ENCODE measurements around the gene SLC35E2B.
"Not testable (repeated sequence)": the region's sequence is repeated elsewhere in the genome, so short reads cannot be mapped to it uniquely, and the experiment has no call there.

The SLC35E2B gene

DNA sequence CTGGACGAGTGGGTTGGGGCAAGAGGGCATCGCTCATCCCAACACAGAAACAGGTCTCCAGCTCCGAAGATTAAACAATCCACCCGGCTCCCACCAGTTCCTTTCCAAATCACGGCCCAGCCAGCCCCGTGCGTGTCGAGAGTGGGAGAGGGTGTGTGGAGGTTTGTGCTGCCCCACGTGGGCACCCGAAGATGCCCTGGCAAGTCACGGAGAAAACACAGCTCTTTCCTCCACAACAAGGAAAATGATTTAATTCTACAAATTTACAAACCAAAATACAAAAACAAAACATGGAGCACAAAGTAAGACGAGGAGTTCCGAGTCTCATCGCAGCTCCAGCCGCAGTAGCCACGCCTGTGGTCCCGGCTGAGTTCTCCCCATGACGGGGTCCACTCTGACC lies 9.9 kb upstream of the SLC35E2B start:
- DNase-seq, result not testable (repeated sequence)

DNA sequence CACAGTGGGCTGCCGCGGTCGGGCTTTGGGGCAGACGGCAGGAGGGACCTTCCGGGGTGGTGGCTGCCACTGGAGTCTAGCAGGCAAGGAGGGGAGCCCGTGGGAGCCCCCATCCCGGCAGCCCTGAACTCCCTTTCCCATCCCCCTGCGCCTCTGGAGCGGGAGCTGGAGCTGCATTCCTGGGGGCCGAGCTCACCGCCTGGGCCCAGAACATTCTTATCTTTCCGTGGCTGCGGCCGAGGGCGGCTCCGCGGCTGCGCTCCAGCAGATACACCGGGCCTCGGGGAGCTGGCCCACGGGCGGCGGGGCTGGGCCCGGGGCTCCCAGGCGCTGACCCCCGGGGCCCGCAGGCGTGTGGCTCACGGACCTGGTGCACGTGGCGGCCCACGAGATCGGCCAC lies 8.0 kb upstream of the SLC35E2B start:
- not testable (repeated sequence) for DNase-seq

DNA sequence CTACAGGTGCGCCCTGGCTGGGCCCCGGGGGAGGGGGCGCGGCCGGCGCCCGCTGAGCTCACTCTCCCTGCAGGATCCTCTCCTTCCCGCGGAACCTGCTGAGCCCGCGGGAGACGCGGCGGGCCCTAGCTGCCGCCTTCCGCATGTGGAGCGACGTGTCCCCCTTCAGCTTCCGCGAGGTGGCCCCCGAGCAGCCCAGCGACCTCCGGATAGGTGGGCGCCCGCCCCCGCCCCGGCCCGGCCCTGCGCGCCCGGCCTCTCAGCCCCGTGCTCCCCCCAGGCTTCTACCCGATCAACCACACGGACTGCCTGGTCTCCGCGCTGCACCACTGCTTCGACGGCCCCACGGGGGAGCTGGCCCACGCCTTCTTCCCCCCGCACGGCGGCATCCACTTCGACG lies 7.5 kb upstream of the SLC35E2B start:
- DNase-seq, result not testable (repeated sequence)

DNA sequence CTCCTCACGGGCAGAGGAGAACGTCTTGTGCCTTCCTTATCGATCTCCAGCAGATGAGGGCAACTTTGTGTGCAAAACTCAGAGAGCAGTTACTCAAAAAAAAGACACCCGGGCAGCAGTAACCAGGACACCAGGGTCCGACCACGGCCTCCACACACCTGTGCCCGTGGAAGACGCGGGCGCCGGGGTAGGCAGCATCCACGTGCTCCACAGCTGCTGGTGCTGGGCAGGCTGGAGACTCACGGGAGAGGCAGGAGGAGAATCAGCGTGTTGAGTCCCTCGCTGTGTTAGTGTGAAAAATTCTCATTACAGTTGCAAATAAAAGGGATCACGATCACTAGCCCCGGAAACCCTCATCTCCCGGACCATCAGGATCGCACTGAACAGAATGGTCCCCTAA lies 6.5 kb upstream of the SLC35E2B start:
- not testable (repeated sequence) for DNase-seq

DNA sequence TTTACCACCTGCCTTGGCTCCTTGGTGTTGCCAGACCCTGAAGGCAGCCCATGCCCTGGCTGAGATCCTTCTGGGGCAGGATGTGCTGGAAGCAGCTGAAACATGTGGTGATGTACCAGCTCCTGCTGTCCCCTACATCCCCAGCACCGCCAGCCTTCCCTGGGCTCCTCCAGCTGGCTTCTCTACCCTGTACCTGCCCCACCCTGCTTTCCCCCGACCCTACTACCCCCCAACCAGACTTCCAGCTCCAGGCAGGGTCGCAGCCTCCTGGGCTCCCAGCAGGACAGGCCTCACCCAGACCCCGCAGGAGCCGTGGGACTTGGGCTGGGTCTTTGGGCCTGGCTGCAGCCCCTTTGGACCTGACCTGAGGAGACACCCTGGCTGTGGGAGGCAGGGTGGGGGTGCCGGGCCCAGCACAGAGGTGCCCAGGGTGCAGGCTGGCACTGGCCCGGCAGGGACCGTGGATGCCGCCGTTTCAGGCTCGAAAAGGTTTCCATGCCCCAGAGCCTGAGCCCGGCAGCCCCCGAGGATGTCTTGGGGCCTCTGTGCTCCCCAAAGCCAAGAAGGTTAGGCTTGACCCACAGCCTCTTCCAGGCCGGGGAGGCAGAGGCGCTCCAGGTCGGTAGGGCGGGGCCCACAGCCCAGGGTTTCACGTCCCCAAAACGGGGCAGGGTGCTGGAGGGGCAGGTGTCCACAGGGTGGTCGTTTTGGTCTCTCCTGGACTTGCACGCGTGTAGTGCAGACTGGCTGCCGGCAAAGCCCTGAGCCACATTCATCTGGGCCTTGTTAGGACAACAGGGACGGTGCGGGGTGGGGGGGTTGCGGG lies 5.0 kb upstream of the SLC35E2B start:
- not testable (repeated sequence) for DNase-seq

DNA sequence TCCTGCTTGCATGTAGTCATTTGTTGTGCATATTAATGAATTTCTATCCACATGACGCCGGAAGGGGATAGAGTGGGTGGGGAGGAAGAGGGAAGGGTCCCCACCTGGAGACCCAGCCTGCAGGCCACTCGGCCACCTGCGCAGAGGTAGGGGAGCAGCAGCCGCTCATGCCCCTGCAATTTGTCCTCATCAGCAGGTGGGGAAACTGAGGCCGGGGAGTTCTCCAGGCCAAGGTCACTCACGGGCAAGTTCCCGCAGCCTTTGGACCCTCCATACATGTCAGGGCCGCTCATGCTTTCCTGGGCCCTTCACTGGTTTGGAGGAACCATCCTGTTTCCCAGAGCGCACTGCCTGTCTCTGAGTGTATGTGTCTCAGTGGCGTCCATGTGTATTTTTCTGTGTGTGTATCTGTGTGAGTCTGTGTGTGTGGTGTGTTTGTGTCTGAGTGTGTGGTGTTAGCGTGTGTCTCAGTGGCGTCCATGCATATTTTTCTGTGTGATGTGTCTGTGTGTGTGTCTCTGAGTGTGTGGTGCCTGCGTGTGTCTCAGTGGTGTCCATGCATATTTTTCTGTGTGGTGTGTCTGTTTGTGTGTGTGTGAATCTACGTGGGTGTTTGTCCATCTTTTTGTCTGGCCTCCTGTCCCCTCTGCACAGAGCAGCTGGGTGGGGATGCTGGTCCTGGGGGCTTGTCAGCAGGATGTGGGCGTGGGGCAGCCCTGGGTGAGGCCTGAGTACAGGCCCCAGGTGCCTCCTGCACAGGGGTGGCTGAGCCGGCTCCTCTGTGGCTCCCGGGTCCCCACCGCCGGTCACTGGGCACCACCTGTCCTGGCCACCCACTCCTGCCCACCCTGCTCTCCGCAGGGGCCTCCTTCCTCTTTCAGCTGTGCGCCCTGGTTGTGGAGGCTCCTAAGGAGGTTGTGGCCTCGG lies 4.1 kb upstream of the SLC35E2B start:
- DNase-seq, result not testable (repeated sequence)

DNA sequence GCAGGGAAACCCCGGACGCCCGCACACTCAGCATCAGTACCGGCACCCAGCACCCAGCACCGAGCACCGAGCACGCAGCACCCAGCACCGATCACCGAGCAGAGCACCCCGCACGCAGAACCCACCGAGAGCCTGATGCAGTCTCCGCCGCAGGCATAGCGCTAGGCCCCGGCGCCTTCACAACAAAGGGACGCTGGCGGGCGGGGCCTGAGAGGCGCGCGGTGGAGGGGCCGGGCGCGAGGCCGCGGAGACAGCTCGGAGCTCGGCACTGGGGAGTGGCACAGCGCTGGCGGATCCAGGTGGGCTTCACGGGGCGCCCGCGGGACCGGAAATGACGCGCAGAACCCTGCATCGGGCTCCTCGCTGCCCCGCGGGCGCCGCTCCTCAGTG lies 276 bp downstream of the SLC35E2B start:
- not testable (repeated sequence) for DNase-seq

DNA sequence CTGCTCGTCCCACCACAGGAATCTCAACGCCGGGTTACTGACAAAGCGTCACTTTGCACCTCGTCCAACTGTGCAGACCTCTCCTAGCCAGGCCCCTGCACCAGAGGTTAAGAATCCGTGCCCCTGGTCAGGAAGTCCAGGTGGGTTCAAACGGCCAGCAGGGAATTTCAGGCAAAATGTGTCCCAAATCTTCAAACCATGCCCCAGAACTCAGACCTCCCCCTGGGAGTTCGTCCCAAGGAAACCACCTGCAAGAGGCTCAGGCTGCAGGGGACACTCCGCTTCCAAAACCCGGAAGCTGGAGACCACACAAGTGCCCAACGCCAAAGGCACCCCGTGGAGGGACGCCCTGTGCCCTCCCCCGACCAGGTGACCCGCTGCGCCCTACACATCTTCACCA lies 1.2 kb downstream of the SLC35E2B start:
- DNase-seq, result not testable (repeated sequence)

DNA sequence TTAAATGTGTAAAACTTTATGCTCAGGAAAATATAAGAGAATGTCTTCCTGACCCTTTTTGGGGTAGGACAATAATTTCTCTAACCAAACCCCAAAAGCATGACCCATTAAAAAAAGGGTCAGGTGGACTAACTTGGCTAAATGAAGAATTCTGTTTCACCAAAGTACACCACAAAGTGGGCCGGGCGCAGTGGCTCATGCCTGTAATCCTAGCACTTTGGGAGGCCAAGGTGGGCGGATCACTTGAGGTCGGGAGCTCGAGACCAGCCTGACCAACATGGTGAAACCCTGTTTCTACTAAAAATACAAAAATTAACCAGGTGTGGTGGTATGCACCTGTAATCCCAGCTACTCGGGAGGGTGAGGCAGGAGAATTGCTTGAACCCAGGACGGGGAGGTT lies 3.1 kb downstream of the SLC35E2B start:
- not testable (repeated sequence) for DNase-seq

DNA sequence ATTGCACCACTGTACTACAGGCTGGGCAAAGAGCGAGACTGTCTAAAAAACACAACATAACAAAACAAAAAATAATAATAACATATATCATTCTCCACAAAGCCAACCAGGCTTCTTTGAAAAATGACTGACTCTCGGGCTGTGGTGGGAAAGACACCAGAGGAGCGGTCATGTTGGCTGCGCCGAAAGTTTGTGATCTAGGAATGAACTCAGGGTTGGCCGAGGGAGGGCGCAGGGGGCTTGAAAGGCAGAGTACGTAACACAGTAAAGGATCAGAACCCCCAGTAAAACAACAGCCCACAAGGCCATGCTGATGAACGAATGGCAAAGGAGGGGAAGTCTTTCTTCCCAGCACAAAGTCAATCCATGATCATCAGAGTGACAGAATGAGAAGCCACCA lies 4.7 kb downstream of the SLC35E2B start:
- DNase-seq, result no peak

DNA sequence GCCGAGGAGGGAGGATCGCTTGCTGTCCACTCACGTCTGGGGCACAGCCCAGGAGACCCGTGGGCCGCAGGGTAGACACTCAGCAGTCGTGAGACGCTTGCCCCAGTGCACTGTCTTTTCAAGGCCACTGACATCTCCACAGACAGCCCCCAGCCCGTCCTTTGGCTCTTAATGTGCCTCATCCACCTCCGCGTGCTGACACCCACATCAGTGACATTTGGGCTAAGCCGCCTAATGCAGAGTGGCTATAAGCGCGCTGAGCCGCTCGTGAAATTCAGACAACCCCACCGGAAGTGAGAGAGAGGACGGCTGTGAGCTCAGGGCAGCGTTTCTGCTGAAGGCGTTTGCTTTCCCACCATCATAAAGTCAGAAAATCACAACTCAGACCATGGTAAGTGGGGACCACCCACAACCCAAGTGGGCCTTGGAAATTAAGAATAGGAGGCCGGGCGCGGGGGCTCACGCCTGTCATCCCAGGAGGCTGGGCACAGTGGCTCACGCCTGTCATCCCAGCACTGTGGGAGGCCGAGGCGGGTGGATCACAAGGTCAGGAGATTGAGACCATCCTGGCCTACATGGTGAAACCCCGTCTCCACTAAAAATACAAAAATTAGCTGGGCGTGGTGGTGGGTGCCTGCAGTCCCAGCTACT lies 8.4 kb downstream of the SLC35E2B start:
- DNase-seq, result no peak

DNA sequence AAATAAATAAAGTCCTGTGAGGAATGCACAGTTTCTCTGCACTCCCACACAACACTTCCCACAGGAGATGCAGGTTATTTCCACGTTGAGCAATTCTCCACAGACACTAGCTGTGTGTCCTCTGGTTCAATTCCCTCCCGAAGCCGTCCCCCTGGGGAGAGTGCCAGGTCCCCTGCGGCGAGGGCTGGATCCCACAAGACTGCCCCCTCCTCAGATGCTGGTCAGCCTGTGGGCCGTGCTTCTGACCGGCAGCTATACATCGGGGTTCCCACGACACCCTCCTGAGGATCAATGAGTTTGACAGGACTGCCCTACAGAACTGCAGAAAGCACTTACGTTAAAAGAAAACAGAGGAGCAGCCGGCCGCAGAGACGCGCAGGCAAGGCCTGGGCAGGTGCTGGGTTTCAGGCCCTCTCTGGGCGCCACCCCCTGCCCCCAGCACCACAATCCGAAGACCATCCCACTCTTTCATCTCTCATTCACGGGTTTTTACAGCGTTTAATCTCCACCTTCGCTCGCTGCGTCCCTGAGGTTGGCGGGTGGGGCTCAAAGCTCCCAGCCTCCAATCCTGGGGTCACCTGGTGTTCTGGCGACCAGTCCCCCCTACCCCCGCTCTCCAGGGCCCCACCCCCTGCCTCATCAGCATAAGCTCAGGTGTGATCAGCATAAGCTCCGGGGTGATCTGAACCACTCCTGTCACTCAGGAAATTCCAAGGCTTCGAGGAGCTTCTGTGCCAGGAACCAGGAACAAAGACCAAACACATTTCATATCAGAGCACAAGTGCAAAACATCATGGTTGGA lies 9.3 kb downstream of the SLC35E2B start:
- DNase-seq, result no peak

DNA sequence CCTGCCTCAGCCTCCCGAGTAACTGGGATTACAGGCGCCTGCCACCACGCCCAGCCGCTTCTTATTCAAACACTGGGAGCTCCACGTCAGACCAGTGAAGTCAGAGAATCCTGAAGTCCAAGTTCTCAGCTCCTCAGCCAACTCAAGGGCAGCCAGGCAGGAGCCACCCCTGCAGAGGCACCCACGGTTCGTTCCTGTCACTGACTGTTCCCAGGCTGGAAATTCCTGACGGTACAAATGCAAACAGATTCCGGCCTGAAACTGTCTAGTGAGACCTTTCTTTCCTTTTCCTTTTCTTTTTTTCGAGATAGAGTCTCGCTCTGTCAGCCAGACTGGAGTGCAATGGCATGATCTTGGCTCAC lies 11.7 kb downstream of the SLC35E2B start:
- DNase-seq, result no peak

DNA sequence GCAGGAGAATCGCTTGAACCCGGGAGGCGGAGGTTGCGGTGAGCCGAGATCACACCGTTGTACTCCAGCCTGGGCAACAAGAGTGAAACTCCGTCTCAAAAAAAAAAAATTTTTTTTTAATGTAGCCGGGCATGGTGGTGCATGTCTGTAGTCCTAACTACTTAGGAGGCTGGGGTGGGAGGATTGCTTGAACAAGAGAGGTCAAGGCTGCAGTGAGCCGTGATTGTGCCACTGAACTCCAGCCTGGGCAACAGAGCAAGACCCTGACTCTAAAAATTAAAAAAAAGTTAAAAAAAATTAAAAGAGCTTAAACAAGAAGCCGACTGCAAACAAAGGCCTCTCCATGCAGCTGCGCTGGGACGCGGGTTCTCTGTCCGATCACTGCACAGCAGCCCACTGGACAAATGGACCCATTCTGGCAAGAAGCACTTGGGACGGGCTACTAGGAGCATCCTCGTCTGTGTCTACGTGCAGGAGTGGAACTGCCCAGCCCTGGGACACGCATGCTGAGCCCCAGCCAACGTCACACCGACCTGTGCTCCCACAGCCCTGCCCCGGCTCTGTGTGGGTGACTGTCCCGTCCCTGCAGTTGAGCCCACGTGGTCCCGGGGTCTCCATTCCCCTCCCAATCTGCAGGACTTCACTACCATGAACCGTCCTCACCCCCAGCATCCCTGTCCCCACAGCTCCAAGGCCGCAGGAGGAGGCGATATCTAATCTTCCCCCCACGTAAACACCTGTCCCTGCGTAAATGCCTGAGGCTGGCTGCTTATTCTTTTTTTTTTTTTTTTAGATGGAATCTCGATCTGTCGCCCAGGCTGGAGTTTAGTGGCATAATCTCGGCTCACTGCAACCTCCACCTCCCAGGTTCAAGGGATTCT lies 12.3 kb downstream of the SLC35E2B start:
- DNase-seq, result no peak

DNA sequence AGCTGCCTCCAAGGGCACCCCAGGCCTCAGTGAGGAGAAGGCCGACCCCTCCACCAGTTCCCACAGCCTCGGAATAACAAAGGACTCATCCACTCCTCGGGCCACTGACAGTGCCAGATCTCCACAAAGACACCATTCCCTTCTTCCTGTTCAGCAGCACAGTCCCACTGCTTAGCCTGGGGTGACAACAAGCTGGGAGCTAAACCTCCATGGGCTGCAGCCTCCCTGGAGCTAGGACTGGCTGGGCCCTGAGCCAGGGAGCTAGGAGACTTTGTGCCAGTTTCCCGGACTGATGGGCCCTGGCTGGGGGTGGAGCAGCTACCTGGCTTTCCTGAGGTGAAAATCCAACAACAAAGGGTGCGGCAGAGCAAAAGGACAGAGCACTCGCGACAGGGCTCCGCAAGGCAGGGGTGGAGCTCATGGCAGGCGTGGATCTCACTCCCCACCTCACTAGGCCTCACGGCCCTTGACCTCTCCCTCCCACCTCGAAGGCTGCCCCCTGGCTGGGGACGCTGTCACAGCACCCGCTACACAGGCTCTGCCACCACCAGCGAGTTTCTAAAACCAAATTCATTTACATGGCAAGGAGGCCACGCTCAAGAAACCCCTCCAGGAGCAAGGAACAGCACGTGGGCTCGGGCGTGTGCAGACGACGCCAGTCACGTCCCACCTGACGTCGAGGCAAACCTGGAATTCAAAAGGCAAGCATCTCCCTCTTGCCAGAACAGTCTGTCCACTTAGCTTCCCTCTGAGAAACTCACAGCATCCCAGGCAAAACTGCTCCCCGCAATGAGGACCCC lies 13.8 kb downstream of the SLC35E2B start:
- no peak for DNase-seq

DNA sequence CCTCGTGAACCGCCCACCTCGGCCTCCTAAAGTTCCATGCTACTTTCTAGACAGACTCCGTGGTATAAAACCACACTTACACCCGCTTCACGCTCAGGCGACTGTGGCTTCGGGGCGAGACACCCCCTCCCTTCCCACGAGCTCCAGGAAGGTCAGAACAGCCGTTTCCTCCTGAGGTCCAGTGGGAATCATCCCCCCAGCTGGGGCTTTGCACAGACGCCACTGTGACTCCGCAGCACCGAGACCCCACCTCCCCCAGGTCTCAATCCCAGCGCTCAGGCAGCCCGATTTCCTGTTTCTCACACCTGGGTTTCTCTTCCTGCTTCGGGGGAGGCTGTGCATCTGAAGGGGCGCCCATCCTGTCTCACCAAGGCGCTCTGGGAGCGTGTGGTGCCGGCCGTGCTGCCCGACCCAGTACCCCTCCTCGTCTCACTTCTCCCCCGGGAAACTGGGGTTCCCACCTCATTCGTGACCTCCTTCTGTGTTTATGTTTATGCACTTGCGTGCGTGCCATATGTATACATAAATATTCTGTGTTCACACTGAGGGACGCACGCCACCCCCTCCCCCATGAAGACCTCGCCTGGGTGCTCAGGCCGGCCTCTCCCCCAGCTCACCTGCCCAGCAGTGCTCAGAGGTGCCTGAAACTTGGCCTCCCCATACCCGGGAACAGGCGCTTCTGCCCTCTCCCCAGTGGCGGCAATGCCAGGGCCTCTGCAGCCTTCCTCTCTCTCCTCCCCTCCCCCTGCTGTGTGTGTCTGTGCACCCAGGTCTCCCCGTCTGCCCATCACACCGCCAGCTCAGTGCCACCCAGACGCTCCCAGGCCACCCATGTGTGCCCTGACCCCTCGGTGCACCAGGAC lies 14.6 kb downstream of the SLC35E2B start:
- no peak for DNase-seq

DNA sequence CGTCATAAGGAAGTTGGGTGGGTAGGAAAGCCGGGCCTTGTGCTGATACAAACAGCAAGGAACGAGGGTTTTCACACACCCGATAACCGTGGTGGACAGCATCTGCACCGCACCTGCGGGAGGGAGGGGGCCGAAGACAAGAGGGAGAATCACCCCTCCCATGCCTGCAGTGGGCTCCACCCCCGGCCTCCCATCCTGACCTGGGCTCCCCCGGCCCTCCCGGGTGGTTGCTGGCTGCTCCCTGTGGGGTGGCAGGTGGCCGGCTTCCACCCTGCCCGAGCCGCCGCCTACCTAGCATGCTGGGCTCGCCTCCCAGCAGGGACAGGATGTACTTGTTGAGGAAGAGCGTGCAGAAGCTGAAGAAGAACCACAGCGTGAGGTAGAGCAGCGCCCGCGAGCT lies 16.5 kb downstream of the SLC35E2B start:
- DNase-seq, result not testable (repeated sequence)

DNA sequence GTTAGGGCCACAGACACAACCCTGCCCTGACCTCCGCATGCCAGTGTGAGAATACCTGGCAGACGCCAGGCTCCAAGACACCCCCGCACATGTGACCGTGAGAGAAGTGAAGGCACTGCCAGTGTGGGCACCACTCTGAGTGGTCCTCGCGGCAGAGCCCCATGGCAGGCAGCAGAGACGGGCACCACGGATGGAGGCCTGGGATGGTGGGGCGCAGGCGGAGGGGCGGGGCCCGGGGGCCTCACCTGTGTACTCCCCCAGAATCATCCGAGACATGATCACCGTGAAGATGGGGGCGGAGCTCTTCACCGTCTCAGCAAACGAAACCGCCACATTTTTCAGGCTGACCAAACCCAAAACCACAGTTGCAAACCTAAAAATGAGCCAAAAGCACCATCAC lies 17.4 kb downstream of the SLC35E2B start:
- not testable (repeated sequence) for DNase-seq

DNA sequence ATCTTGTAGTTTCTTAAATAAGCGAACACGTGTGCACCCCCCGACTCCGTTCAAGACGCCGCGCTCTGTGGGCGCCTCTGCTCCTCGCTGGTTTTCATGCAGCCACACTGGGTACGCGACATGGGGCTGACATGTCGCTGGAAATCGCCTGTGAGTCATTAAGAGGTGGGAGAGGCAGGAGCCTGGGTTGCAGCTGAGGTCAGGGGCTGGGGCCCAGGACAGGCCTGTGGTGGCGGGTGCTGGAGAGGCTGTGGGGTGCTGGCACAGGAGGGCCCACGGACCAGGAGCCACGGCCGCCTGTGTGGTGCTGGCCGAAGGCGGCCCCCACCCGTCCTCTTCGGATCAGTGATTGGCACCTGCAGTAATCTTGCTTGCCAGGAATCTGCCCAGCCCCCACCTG lies 17.8 kb downstream of the SLC35E2B start:
- DNase-seq, result not testable (repeated sequence)
